HepG2 (cell line): ENCODE results near the gene ABCG1. TPM values are rescaled to one million over a fixed set of nuclear protein-coding genes. Genes with fewer than 3 reads are reported as not detected.

Source experiments
- ATAC-seq: fragments of 200-7000 bp; cut with Tn5 transposase; 3 replicates; pipeline ENCODE4 v1.9.1; 2020; ENCODE audit warnings: mild to moderate bottlenecking, moderate library complexity
- BruUV-seq: library from RNA; stranded (reverse); fragments of 400-500 nt; replicated peaks from 2 replicates; lab custom pipeline; 2021; lab: Mats Ljungman, UMichigan
- CTCF ChIA-PET: fragments of 300-600 bp; formaldehyde crosslinking; extraction: SDS; loops from one replicate; lab custom pipeline; 2021; ENCODE audit warnings: low total read pairs, inconsistent platforms, low intra/inter-chr PET ratio; lab: Yijun Ruan, JAX
- POLR2A ChIA-PET: fragments of 350-600 bp; sonication (Branson Sonifier 250); formaldehyde crosslinking; loops from one replicate; lab custom pipeline; 2020; ENCODE audit warnings: antibody characterized with exemption, inconsistent platforms; lab: Yijun Ruan, JAX
- DNase-seq: peaks from one replicate; pipeline ENCODE4 v3.0.0-alpha.2; 2015; ENCODE audit warnings: low spot score
- FAIRE-seq: peaks from 3 replicates; lab custom pipeline; 2011; peaks lifted over from hg19 to GRCh38; lab: Jason Lieb, UNC
- H2AFZ ChIP-seq: one replicate; pipeline ENCODE4 v1.6.1; 2011; ENCODE audit warnings: low read length, inconsistent platforms
- H3K27ac ChIP-seq: fragments of 300-600 bp; 3 replicates; pipeline ENCODE4 v1.8.0; 2011; ENCODE audit warnings: mixed run types, mild to moderate bottlenecking, mixed read lengths, low read length, inconsistent platforms; ENCODE audit not compliant: insufficient read depth; ENCODE audit errors: extremely low read length
- H3K27me3 ChIP-seq, 2 experiments: fragments of 200-600 bp in 1 of 2; 2 replicates in 1 of 2; 3 replicates in 1 of 2; pipeline versions ENCODE4 v1.6.0 to v1.8.0; 2011; ENCODE audit warnings: low read length in 2 of 2, mild to moderate bottlenecking in 2 of 2, moderate library complexity in 2 of 2, inconsistent platforms in 1 of 2; ENCODE audit not compliant: insufficient read depth in 2 of 2, control insufficient read depth in 1 of 2
- H3K36me3 ChIP-seq, 2 experiments: fragments of 200-600 bp in 1 of 2; replicated peaks in 1 of 2; 2 replicates in 1 of 2; 3 replicates in 1 of 2; pipeline versions ENCODE4 v1.5.1 to v1.8.0; 2011; ENCODE audit warnings: low read length in 2 of 2, inconsistent platforms in 1 of 2; ENCODE audit not compliant: insufficient read depth in 2 of 2, control insufficient read depth in 1 of 2
- H3K4me1 ChIP-seq: 2 replicates; pipeline ENCODE4 v1.5.1; 2012; ENCODE audit warnings: low read length, inconsistent platforms; ENCODE audit not compliant: insufficient read depth
- H3K4me2 ChIP-seq: 2 replicates; pipeline ENCODE4 v1.6.0; 2011; ENCODE audit warnings: low read depth, low read length, inconsistent platforms
- H3K4me3 ChIP-seq, 3 experiments: fragments of 200-600 bp in 1 of 3; sonication (generic), shearing (Covaris generic) in 1 of 3; replicated peaks in 1 of 3; 2 replicates each; pipeline ENCODE4 v1.5.1; 2011 to 2016; ENCODE audit warnings: low read length in 3 of 3, inconsistent platforms in 2 of 3, low read depth in 2 of 3, mild to moderate bottlenecking in 2 of 3, control low read depth in 1 of 3, mixed read lengths in 1 of 3; ENCODE audit not compliant: insufficient read depth in 1 of 3
- H3K79me2 ChIP-seq: one replicate; pipeline ENCODE4 v1.6.1; 2011; ENCODE audit warnings: low read length, inconsistent platforms; ENCODE audit not compliant: insufficient read depth
- H3K9ac ChIP-seq: 2 replicates; pipeline ENCODE4 v1.6.0; 2011; ENCODE audit warnings: mild to moderate bottlenecking, low read depth, low read length, inconsistent platforms; ENCODE audit not compliant: insufficient read depth
- H3K9me3 ChIP-seq: 2 replicates; pipeline ENCODE4 v1.5.1; 2012; ENCODE audit warnings: mild to moderate bottlenecking, low read length
- H4K20me1 ChIP-seq: 2 replicates; pipeline ENCODE4 v1.6.0; 2011; ENCODE audit warnings: inconsistent platforms, mild to moderate bottlenecking, low read length, moderate library complexity; ENCODE audit not compliant: insufficient read depth
- FOXM1 ChIP-seq: sonication (generic); formaldehyde crosslinking; IDR thresholded peaks from 2 replicates; pipeline ENCODE4 v1.5.0; 2020; ENCODE audit warnings: missing genetic modification reagents
- KDM2A ChIP-seq: sonication (generic); formaldehyde crosslinking; IDR thresholded peaks from 2 replicates; pipeline ENCODE4 v1.4.0; 2020; ENCODE audit warnings: low read depth, missing genetic modification reagents, borderline replicate concordance
- MAF1 ChIP-seq: sonication (generic); formaldehyde crosslinking; IDR thresholded peaks from 2 replicates; pipeline ENCODE4 v1.5.0; 2020; ENCODE audit warnings: missing genetic modification reagents, borderline replicate concordance
- MAFK ChIP-seq, 2 experiments: IDR thresholded peaks in 1 of 2; conservative IDR thresholded peaks in 1 of 2; 2 replicates each; pipeline ENCODE4 v1.6.1; 2011; ENCODE audit warnings: improper control_type of control experiment in 2 of 2, low read length in 2 of 2
- MED13 ChIP-seq: sonication (generic); formaldehyde crosslinking; IDR thresholded peaks from 2 replicates; pipeline ENCODE4 v1.5.0; 2020; ENCODE audit warnings: missing genetic modification reagents
- MTA1 ChIP-seq: sonication (generic); formaldehyde crosslinking; IDR thresholded peaks from 2 replicates; pipeline ENCODE4 v1.4.0; 2020; ENCODE audit warnings: missing genetic modification reagents, mild to moderate bottlenecking, borderline replicate concordance
- MTF1 ChIP-seq: sonication (generic); formaldehyde crosslinking; IDR thresholded peaks from 2 replicates; pipeline ENCODE4 v1.5.0; 2020; ENCODE audit warnings: missing genetic modification reagents
- NR2F2 ChIP-seq: IDR thresholded peaks from 2 replicates; pipeline ENCODE4 v1.6.1; 2012; ENCODE audit warnings: low read depth, inconsistent platforms, borderline replicate concordance
- SNRNP70 ChIP-seq: fragments of 200-400 bp; formaldehyde crosslinking; IDR thresholded peaks from 2 replicates; pipeline ENCODE4 v1.6.1; 2017; ENCODE audit warnings: mild to moderate bottlenecking, low read depth, low read length, moderate library complexity
- SRSF9 ChIP-seq: fragments of 200-400 bp; formaldehyde crosslinking; IDR thresholded peaks from 2 replicates; pipeline ENCODE4 v1.6.1; 2018; ENCODE audit warnings: borderline replicate concordance, mild to moderate bottlenecking, low read depth, low read length; ENCODE audit not compliant: insufficient read depth, poor library complexity, severe bottlenecking
- ZBTB34 ChIP-seq: sonication (generic); formaldehyde crosslinking; IDR thresholded peaks from 2 replicates; pipeline ENCODE4 v1.8.0; 2022; ENCODE audit warnings: mild to moderate bottlenecking, missing genetic modification reagents
- ZFX ChIP-seq: sonication (generic); formaldehyde crosslinking; IDR thresholded peaks from 2 replicates; pipeline ENCODE4 v1.4.0; 2020; ENCODE audit warnings: mild to moderate bottlenecking, low read depth, missing genetic modification reagents, moderate library complexity
- ZNF180 ChIP-seq: sonication (generic); formaldehyde crosslinking; IDR thresholded peaks from 2 replicates; pipeline ENCODE4 v1.4.0; 2020; ENCODE audit warnings: low read depth, missing genetic modification reagents, borderline replicate concordance
- ZNF383 ChIP-seq: sonication (generic); formaldehyde crosslinking; IDR thresholded peaks from 2 replicates; pipeline ENCODE4 v1.4.0; 2020; ENCODE audit warnings: missing genetic modification reagents, mild to moderate bottlenecking, borderline replicate concordance
- ZNF430 ChIP-seq: sonication (generic); formaldehyde crosslinking; IDR thresholded peaks from 2 replicates; pipeline ENCODE4 v1.9.0; 2021; ENCODE audit warnings: mild to moderate bottlenecking, missing genetic modification reagents
- ZNF572 ChIP-seq: sonication (generic); formaldehyde crosslinking; IDR thresholded peaks from 2 replicates; pipeline ENCODE4 v1.5.1; 2020; ENCODE audit warnings: mild to moderate bottlenecking, missing genetic modification reagents
- ZNF777 ChIP-seq: sonication (generic); formaldehyde crosslinking; IDR thresholded peaks from 2 replicates; pipeline ENCODE4 v1.4.0; 2020; ENCODE audit warnings: missing genetic modification reagents
- WGBS: methylation state at CpG from one replicate; pipeline ENCODE4 v1.1.6; 2017; ENCODE audit warnings: low lambda C conversion rate; 5-methylcytosine and 5-hydroxymethylcytosine counted together
- in situ Hi-C: cut with HindIII; loops from 2 replicates; pipeline ENCODE4 v1.10.0; 2017; ENCODE audit warnings: low pct_unique_long_range_greater_than_20kb; ENCODE audit not compliant: extremely low pct_ligation_motif_present
- intact Hi-C: fragments of 100-400 bp; cut with micrococcal nuclease; formaldehyde crosslinking; loops from one replicate; pipeline ENCODE4 v1.10.0; 2022; ENCODE audit not compliant: unreplicated experiment
- polyA plus RNA-seq, 8 experiments: library from polyadenylated mRNA; depleted of rRNA in 3 of 8; stranded (reverse) in 7 of 8; unstranded in 1 of 8; fragments of >200 nt; fragmentation: Illumina TruSeq in 4 of 8; extraction: Trizol in 4 of 8; gene quantifications; 2 replicates each; pipeline versions ENCODE4 v1.2.1 to v1.2.3, GENCODE V29; 2011 to 2016; ENCODE audit warnings: low read depth in 4 of 8, missing spikeins in 1 of 8, mixed read lengths in 1 of 8; ENCODE audit not compliant: insufficient read depth in 1 of 8
- total RNA-seq, 5 experiments: library from RNA; depleted of rRNA; stranded (reverse); fragments of >200 nt; fragmentation: Illumina TruSeq; extraction: Trizol; gene quantifications; 2 replicates each; pipeline ENCODE4 v1.2.3, GENCODE V29; 2016; ENCODE audit warnings: low read depth in 1 of 5
- TF ChIP-seq, protein P1 (sequence below): sonication (generic); formaldehyde crosslinking; conservative IDR thresholded peaks from 2 replicates; pipeline ENCODE4 v1.8.0; 2022; ENCODE audit warnings: mild to moderate bottlenecking, moderate library complexity, missing genetic modification reagents

Gene ABCG1
- total and polyA plus RNA-seq, 2 of the 13 experiments (the other 11 are each of a cell fraction or from before 2014, with no cell fraction given) = 0.04 TPM; not detected in 1

GRCh38 chr21:42257091-42257765, 38.3 kb downstream of the ABCG1 start (continued):
- TF ChIP-seq ZBTB34 (CRISPR knock-in tag) = no peak
- no peak for TF ChIP-seq MAF1

- no peak overlapping the region for H3K27ac ChIP-seq
- no peak for FAIRE-seq
- CTCF ChIA-PET = interaction anchor here (1.4 to 3.2 kb wide), 2 partner anchors 94 to 113 kb away, joined by 5 to 20 read pairs; no protein-coding TSS in a partner anchor
- H3K36me3 ChIP-seq = no peaks in the 10 kb centered on the region
- peaks cover 23% of the 10 kb centered on the region for H3K4me1 ChIP-seq
- no TSS peak for BruUV-seq
- POLR2A ChIA-PET = no interaction called here
- H3K9ac ChIP-seq = no peak overlapping the region
- WGBS = 5% methylated on average over 4 of the region's 4 CpGs
- peak; percentile 34 for DNase-seq
- peak; percentile 86 for ATAC-seq
- no peaks in the 10 kb centered on the region; the same call in 1 of the 2 replicates for H4K20me1 ChIP-seq
- intact Hi-C loops (loop anchor here (1.0 kb wide), 2 partner anchors 94 to 113 kb away; no protein-coding TSS in a partner anchor), in situ Hi-C loops (loop anchor here (5.0 kb wide), 1 partner anchor 111 kb away; no protein-coding TSS in a partner anchor)
- no peak overlapping the region for H3K4me2 ChIP-seq
- H3K79me2 ChIP-seq = no peaks in the 10 kb centered on the region
- no peak overlapping the region for H3K4me3 ChIP-seq
- H2AFZ ChIP-seq = no peak overlapping the region
- no peaks in the 10 kb centered on the region for H3K9me3 ChIP-seq
- H3K27me3 ChIP-seq = peaks cover 2 to 38% of the 10 kb centered on the region in 2 experiments; a peak in 3 of 5 replicates
- no peak for TF ChIP-seq MTA1 (CRISPR knock-in tag)
- TF ChIP-seq ZNF430 (CRISPR knock-in tag) = no peak
- TF ChIP-seq MED13 (CRISPR knock-in tag) = no peak
- TF ChIP-seq, protein P1, sequence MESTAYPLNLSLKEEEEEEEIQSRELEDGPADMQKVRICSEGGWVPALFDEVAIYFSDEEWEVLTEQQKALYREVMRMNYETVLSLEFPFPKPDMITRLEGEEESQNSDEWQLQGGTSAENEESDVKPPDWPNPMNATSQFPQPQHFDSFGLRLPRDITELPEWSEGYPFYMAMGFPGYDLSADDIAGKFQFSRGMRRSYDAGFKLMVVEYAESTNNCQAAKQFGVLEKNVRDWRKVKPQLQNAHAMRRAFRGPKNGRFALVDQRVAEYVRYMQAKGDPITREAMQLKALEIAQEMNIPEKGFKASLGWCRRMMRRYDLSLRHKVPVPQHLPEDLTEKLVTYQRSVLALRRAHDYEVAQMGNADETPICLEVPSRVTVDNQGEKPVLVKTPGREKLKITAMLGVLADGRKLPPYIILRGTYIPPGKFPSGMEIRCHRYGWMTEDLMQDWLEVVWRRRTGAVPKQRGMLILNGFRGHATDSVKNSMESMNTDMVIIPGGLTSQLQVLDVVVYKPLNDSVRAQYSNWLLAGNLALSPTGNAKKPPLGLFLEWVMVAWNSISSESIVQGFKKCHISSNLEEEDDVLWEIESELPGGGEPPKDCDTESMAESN (CRISPR knock-in tag) = no peak
- no peak for TF ChIP-seq SRSF9
- no peak for TF ChIP-seq ZNF383 (CRISPR knock-in tag)
- no peak for TF ChIP-seq MTF1 (CRISPR knock-in tag)
- TF ChIP-seq ZFX = no peak
- no peak for TF ChIP-seq ZNF572
- TF ChIP-seq FOXM1 (CRISPR knock-in tag) = no peak
- no peak for TF ChIP-seq NR2F2
- no peak for TF ChIP-seq ZNF777 (CRISPR knock-in tag)
- TF ChIP-seq MAFK (conservative IDR thresholded peaks at IDR 0.05 in 1 of 2, IDR thresholded peaks at IDR 0.05 in 1 of 2; ENCODE audit: low read length in 2 of 2) = 0 out of 4 replicates have a peak, but pooled peaks have one; percentile 24 to 30
- no peak for TF ChIP-seq ZNF180
- TF ChIP-seq SNRNP70 = no peak
- no peak for TF ChIP-seq KDM2A (CRISPR knock-in tag)
Observed at GRCh38 chr21:42258150-42258884, 39.4 kb downstream of the ABCG1 start.
